HCT116 (cell line): Measurements from ENCODE around the gene DGKB. TPM values are rescaled to one million over a fixed set of nuclear protein-coding genes. Genes with fewer than 3 reads are reported as not detected.

Experiments
- ATAC-seq: fragments of 200-7000 bp; cut with Tn5 transposase; 2 replicates; pipeline ENCODE4 v1.9.1; 2020; ENCODE audit warnings: mild to moderate bottlenecking, moderate library complexity
- BruUV-seq: library from RNA; stranded (reverse); fragments of 400-500 nt; replicated peaks from 2 replicates; lab custom pipeline; 2021; lab: Mats Ljungman, UMichigan
- CTCF ChIA-PET: fragments of 300-600 bp; sonication (Branson Sonifier 250); formaldehyde crosslinking; loops from one replicate; lab custom pipeline; 2021; ENCODE audit warnings: antibody characterized with exemption; lab: Charles Lee
- POLR2A ChIA-PET: fragments of 300-600, 350-600 bp; sonication (Branson Sonifier 250); formaldehyde crosslinking; loops from one replicate; lab custom pipeline; 2021; ENCODE audit warnings: antibody characterized with exemption; lab: Charles Lee
- RAD21 ChIA-PET, 2 experiments: fragments of 300-600 bp; sonication (Branson Sonifier 250); formaldehyde crosslinking; loops; one replicate each; lab custom pipeline; 2023; ENCODE audit warnings: low total read pairs in 2 of 2; ENCODE audit not compliant: uncharacterized antibody in 2 of 2, unreplicated experiment in 2 of 2, low non-redundant PET in 1 of 2; lab: Charles Lee
- DNase-seq: peaks from one replicate; pipeline ENCODE4 v3.0.0-alpha.2; 2010; ENCODE audit warnings: low read depth, low spot score
- H2AFZ ChIP-seq: fragments of 200-600 bp; shearing (Covaris generic), sonication (generic); 2 replicates; pipeline ENCODE4 v1.6.1; 2017; ENCODE audit warnings: low read depth, mixed run types, mixed read lengths, antibody characterized with exemption, low read length; ENCODE audit not compliant: poor library complexity, severe bottlenecking
- H3K27ac ChIP-seq: 2 replicates; pipeline ENCODE4 v1.5.1; 2012; ENCODE audit warnings: low read depth, low read length
- H3K27me3 ChIP-seq: fragments of 200-600 bp; sonication (generic); 2 replicates; pipeline ENCODE4 v1.6.1; 2016; ENCODE audit warnings: mixed run types, low read length, mixed read lengths; ENCODE audit not compliant: insufficient read depth
- H3K36me3 ChIP-seq, 2 experiments: fragments of 200-500 bp in 1 of 2; fragments of 200-600 bp in 1 of 2; sonication (Bioruptor generic) in 1 of 2; sonication (generic) in 1 of 2; 2 replicates each; pipeline versions ENCODE4 v1.5.1 to v1.6.1; 2014 to 2016; ENCODE audit warnings: low read length in 2 of 2, inconsistent platforms in 1 of 2, mixed read lengths in 1 of 2, mixed run types in 1 of 2; ENCODE audit not compliant: insufficient read depth in 2 of 2, control insufficient read depth in 1 of 2
- H3K4me1 ChIP-seq, 2 experiments: fragments of 200-600 bp in 1 of 2; sonication (generic) in 1 of 2; 2 replicates each; pipeline versions ENCODE4 v1.5.1 to v1.6.1; 2012 to 2017; ENCODE audit warnings: low read length in 2 of 2, inconsistent platforms in 1 of 2, mild to moderate bottlenecking in 1 of 2, mixed read lengths in 1 of 2, mixed run types in 1 of 2, moderate library complexity in 1 of 2; ENCODE audit not compliant: insufficient read depth in 2 of 2, control insufficient read depth in 1 of 2
- H3K4me2 ChIP-seq: fragments of 200-600 bp; sonication (generic); 2 replicates; pipeline ENCODE4 v1.6.1; 2017; ENCODE audit warnings: mixed run types, low read length, mixed read lengths
- H3K4me3 ChIP-seq, 2 experiments: fragments of 200-600 bp in 1 of 2; sonication (generic) in 1 of 2; replicated peaks in 1 of 2; 2 replicates each; pipeline ENCODE4 v1.5.1; 2011 to 2016; ENCODE audit warnings: low read length in 2 of 2, control low read depth in 1 of 2, low read depth in 1 of 2, mild to moderate bottlenecking in 1 of 2, mixed read lengths in 1 of 2, mixed run types in 1 of 2
- H3K79me2 ChIP-seq: fragments of 200-600 bp; sonication (generic); 2 replicates; pipeline ENCODE4 v1.6.1; 2017; ENCODE audit warnings: mild to moderate bottlenecking, mixed run types, low read length, moderate library complexity, mixed read lengths; ENCODE audit not compliant: insufficient read depth
- H3K9ac ChIP-seq: fragments of 200-600 bp; sonication (generic); 2 replicates; pipeline ENCODE4 v1.6.1; 2016; ENCODE audit warnings: low read length, mixed read lengths
- H3K9me2 ChIP-seq: fragments of 200-600 bp; sonication (generic), shearing (Covaris generic); 2 replicates; pipeline ENCODE4 v1.6.1; 2017; ENCODE audit warnings: mixed run types, mild to moderate bottlenecking, moderate library complexity; ENCODE audit not compliant: insufficient read depth
- H3K9me3 ChIP-seq, 2 experiments: fragments of 200-500 bp in 1 of 2; fragments of 200-600 bp in 1 of 2; sonication (Bioruptor generic) in 1 of 2; sonication (generic) in 1 of 2; 2 replicates each; pipeline ENCODE4 v1.6.1; 2014 to 2017; ENCODE audit warnings: low read length in 2 of 2, mixed read lengths in 2 of 2, inconsistent platforms in 1 of 2, low read depth in 1 of 2, mild to moderate bottlenecking in 1 of 2, mixed run types in 1 of 2, moderate library complexity in 1 of 2; ENCODE audit not compliant: control insufficient read depth in 1 of 2, insufficient read depth in 1 of 2
- H4K20me1 ChIP-seq: fragments of 200-600 bp; sonication (generic), shearing (Covaris generic); 2 replicates; pipeline ENCODE4 v1.6.1; 2017; ENCODE audit warnings: mixed run types, mild to moderate bottlenecking, moderate library complexity; ENCODE audit not compliant: insufficient read depth
- CBX3 ChIP-seq: IDR thresholded peaks from 2 replicates; pipeline ENCODE4 v1.6.1; 2012; ENCODE audit warnings: low read depth
- CEBPB ChIP-seq: IDR thresholded peaks from 2 replicates; pipeline ENCODE4 v1.6.1; 2012; ENCODE audit warnings: low read depth
- EGR1 ChIP-seq: IDR thresholded peaks from 2 replicates; pipeline ENCODE4 v1.6.1; 2012; ENCODE audit warnings: low read depth
- ELF1 ChIP-seq: IDR thresholded peaks from 2 replicates; pipeline ENCODE4 v1.6.1; 2012; ENCODE audit warnings: low read depth, borderline replicate concordance
- EZH2phosphoT487 ChIP-seq: fragments of 200-600 bp; IDR thresholded peaks from 2 replicates; pipeline ENCODE4 v1.6.1; 2018; ENCODE audit warnings: antibody characterized with exemption, borderline replicate concordance
- FOSL1 ChIP-seq: IDR thresholded peaks from 2 replicates; pipeline ENCODE4 v1.6.1; 2012; ENCODE audit warnings: low read depth
- JUND ChIP-seq: IDR thresholded peaks from 2 replicates; pipeline ENCODE4 v1.6.1; 2012
- POLR2A ChIP-seq: IDR thresholded peaks from 2 replicates; pipeline ENCODE4 v1.7.0; 2011; ENCODE audit warnings: borderline replicate concordance; ENCODE audit not compliant: insufficient read depth, insufficient read length; ENCODE audit errors: extremely low read depth
- RAD21 ChIP-seq: IDR thresholded peaks from 2 replicates; pipeline ENCODE4 v1.6.1; 2012; ENCODE audit warnings: low read depth, mild to moderate bottlenecking
- SIN3A ChIP-seq: IDR thresholded peaks from 2 replicates; pipeline ENCODE4 v1.6.1; 2012; ENCODE audit warnings: low read depth
- SP1 ChIP-seq: IDR thresholded peaks from 2 replicates; pipeline ENCODE4 v1.6.1; 2012; ENCODE audit warnings: low read depth
- SRF ChIP-seq: IDR thresholded peaks from 2 replicates; pipeline ENCODE4 v1.6.1; 2012; ENCODE audit warnings: low read depth
- TCF7L2 ChIP-seq: IDR thresholded peaks from 2 replicates; pipeline ENCODE4 v1.7.0; 2011; ENCODE audit warnings: borderline replicate concordance, inconsistent platforms; ENCODE audit not compliant: insufficient read depth, insufficient read length; ENCODE audit errors: extremely low read depth
- YY1 ChIP-seq: IDR thresholded peaks from 2 replicates; pipeline ENCODE4 v1.6.1; 2011; ENCODE audit warnings: low read length, low read depth, moderate library complexity, mild to moderate bottlenecking; ENCODE audit not compliant: insufficient replicate concordance; ENCODE audit errors: extremely low read depth
- intact Hi-C: fragments of 100-400 bp; cut with micrococcal nuclease; formaldehyde crosslinking; loops from 2 replicates; pipeline ENCODE4 v1.10.0; 2022
- total RNA-seq: library from RNA; stranded (reverse); gene quantifications from one replicate; pipeline ENCODE4 v1.2.1, GENCODE V29; 2021; ENCODE audit not compliant: unreplicated experiment
- TF ChIP-seq, protein P1 (sequence below): IDR thresholded peaks from 2 replicates; pipeline ENCODE4 v1.6.1; 2012; ENCODE audit warnings: low read depth
- TF ChIP-seq, protein P2 (sequence below): IDR thresholded peaks from 2 replicates; pipeline ENCODE4 v1.6.1; 2012
- TF ChIP-seq, protein P3 (sequence below): IDR thresholded peaks from 2 replicates; pipeline ENCODE4 v1.6.1; 2011; ENCODE audit warnings: mild to moderate bottlenecking, low read length, moderate library complexity; ENCODE audit not compliant: insufficient replicate concordance; ENCODE audit errors: extremely low read depth
- TF ChIP-seq, protein P4 (sequence below), 3 experiments: fragments of 200-600 bp in 1 of 3; sonication (generic) in 1 of 3; IDR thresholded peaks in 2 of 3; conservative IDR thresholded peaks in 1 of 3; 2 replicates each; pipeline ENCODE4 v1.5.1; 2012 to 2017; ENCODE audit warnings: low read depth in 2 of 3, low read length in 2 of 3, antibody characterized with exemption in 1 of 3, borderline replicate concordance in 1 of 3, control low read depth in 1 of 3, mild to moderate bottlenecking in 1 of 3, mixed read lengths in 1 of 3, mixed run types in 1 of 3, moderate library complexity in 1 of 3; ENCODE audit not compliant: insufficient read depth in 1 of 3

DGKB gene
- total RNA-seq, 1 experiment from 2014 or later: 0.05 TPM

DNA sequence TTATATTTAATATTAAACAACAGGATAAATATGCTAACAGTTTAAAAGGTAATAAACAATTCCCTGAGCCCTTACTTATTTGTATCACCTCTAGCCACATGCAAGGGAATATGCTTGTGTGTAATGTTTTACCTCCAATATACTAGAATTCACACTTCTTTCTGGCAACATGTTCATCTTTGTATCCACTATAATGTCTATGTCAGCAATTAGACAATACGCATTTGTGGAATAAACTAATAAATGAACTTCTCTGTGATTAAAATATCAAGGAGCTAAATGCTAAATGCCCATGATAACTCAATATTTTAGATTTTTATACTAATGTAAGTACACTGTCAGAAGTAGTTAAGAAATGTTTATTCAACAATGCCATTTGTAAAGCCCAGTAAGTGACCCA lies 350.5 kb downstream of the DGKB start:
- Histone ChIP-seq H3K4me1 (no peaks in the 10 kb centered on the region), H3K79me2 (no peaks in the 10 kb centered on the region), H3K4me2 (no peak overlapping the region), H4K20me1 (no peaks in the 10 kb centered on the region; the same call in 1 of the 2 replicates), H2AFZ (no peak overlapping the region), H3K9me2 (0 out of 2 replicates have a peak, but pooled peaks cover 4% of the 10 kb centered on the region), H3K4me3 (no peak overlapping the region), H3K27ac (no peak overlapping the region), H3K36me3 (no peaks in the 10 kb centered on the region), H3K9ac (no peak overlapping the region), H3K9me3 (no peaks in the 10 kb centered on the region), H3K27me3 (no peaks in the 10 kb centered on the region)
- ATAC-seq (no peak), DNase-seq (no peak)
- intact Hi-C loops: no loop called here
- ChIA-PET POLR2A (no interaction called here), RAD21 (no interaction called here), CTCF (no interaction called here)
- TF ChIP-seq YY1 (no peak), SRF (no peak), SP1 (no peak), TCF7L2 (no peak), CBX3 (no peak), RAD21 (no peak), ELF1 (no peak), EZH2phosphoT487 (no peak), JUND (no peak), CEBPB (no peak), FOSL1 (no peak), POLR2A (no peak), EGR1 (no peak), SIN3A (no peak)
- TF ChIP-seq, protein P1, sequence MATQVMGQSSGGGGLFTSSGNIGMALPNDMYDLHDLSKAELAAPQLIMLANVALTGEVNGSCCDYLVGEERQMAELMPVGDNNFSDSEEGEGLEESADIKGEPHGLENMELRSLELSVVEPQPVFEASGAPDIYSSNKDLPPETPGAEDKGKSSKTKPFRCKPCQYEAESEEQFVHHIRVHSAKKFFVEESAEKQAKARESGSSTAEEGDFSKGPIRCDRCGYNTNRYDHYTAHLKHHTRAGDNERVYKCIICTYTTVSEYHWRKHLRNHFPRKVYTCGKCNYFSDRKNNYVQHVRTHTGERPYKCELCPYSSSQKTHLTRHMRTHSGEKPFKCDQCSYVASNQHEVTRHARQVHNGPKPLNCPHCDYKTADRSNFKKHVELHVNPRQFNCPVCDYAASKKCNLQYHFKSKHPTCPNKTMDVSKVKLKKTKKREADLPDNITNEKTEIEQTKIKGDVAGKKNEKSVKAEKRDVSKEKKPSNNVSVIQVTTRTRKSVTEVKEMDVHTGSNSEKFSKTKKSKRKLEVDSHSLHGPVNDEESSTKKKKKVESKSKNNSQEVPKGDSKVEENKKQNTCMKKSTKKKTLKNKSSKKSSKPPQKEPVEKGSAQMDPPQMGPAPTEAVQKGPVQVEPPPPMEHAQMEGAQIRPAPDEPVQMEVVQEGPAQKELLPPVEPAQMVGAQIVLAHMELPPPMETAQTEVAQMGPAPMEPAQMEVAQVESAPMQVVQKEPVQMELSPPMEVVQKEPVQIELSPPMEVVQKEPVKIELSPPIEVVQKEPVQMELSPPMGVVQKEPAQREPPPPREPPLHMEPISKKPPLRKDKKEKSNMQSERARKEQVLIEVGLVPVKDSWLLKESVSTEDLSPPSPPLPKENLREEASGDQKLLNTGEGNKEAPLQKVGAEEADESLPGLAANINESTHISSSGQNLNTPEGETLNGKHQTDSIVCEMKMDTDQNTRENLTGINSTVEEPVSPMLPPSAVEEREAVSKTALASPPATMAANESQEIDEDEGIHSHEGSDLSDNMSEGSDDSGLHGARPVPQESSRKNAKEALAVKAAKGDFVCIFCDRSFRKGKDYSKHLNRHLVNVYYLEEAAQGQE: no peak
- TF ChIP-seq, protein P2, sequence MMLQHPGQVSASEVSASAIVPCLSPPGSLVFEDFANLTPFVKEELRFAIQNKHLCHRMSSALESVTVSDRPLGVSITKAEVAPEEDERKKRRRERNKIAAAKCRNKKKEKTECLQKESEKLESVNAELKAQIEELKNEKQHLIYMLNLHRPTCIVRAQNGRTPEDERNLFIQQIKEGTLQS: no peak
- TF ChIP-seq, protein P3, sequence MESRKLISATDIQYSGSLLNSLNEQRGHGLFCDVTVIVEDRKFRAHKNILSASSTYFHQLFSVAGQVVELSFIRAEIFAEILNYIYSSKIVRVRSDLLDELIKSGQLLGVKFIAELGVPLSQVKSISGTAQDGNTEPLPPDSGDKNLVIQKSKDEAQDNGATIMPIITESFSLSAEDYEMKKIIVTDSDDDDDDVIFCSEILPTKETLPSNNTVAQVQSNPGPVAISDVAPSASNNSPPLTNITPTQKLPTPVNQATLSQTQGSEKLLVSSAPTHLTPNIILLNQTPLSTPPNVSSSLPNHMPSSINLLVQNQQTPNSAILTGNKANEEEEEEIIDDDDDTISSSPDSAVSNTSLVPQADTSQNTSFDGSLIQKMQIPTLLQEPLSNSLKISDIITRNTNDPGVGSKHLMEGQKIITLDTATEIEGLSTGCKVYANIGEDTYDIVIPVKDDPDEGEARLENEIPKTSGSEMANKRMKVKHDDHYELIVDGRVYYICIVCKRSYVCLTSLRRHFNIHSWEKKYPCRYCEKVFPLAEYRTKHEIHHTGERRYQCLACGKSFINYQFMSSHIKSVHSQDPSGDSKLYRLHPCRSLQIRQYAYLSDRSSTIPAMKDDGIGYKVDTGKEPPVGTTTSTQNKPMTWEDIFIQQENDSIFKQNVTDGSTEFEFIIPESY: no peak
- TF ChIP-seq, protein P4, sequence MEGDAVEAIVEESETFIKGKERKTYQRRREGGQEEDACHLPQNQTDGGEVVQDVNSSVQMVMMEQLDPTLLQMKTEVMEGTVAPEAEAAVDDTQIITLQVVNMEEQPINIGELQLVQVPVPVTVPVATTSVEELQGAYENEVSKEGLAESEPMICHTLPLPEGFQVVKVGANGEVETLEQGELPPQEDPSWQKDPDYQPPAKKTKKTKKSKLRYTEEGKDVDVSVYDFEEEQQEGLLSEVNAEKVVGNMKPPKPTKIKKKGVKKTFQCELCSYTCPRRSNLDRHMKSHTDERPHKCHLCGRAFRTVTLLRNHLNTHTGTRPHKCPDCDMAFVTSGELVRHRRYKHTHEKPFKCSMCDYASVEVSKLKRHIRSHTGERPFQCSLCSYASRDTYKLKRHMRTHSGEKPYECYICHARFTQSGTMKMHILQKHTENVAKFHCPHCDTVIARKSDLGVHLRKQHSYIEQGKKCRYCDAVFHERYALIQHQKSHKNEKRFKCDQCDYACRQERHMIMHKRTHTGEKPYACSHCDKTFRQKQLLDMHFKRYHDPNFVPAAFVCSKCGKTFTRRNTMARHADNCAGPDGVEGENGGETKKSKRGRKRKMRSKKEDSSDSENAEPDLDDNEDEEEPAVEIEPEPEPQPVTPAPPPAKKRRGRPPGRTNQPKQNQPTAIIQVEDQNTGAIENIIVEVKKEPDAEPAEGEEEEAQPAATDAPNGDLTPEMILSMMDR (IDR thresholded peaks at IDR 0.05 in 2 of 3, conservative IDR thresholded peaks at IDR 0.05 in 1 of 3; ENCODE audit: borderline replicate concordance in 1 of 3, insufficient read depth in 1 of 3, low read depth in 2 of 3, low read length in 2 of 3): no peak
- BruUV-seq: no TSS peak
